ENCODE data around the gene HS6ST1. TPM values are rescaled to one million over a fixed set of nuclear protein-coding genes. Genes with fewer than 3 reads are reported as not detected.

HS6ST1 gene
- total and polyA plus RNA-seq, 2 donors (not counting 1 experiment from before 2014, with no cell fraction given): 7.8 to 22.7 TPM

GRCh38 chr2:128264881-128265607, 53.6 kb downstream of the HS6ST1 start:
- H3K27me3 ChIP-seq (replicated peaks in 1 of 4; ENCODE audit: control extremely low read depth in 1 of 4, control insufficient read depth in 3 of 4, insufficient read depth in 4 of 4, low read length in 3 of 4): no peaks in the 10 kb centered on the region
- Mint-ChIP-seq H3K27ac (no peak overlapping the region), H3K4me1 (no peaks in the 10 kb centered on the region), H3K4me3 (no peak overlapping the region), H3K9me3 (ENCODE audit: insufficient read depth) (no peaks in the 10 kb centered on the region), H3K27me3 (no peaks in the 10 kb centered on the region)
- intact Hi-C loops (cut with micrococcal nuclease): no loop called here
- WGBS (ENCODE audit: insufficient coverage): 86% methylated on average over 6 of the region's 12 CpGs
- ATAC-seq (ENCODE audit: low read depth) (no peak), DNase-seq (no peak)
- no peak overlapping the region for H3K4me2 ChIP-seq (replicated peaks; ENCODE audit: low read depth, low read length, poor library complexity, severe bottlenecking)
- no peaks in the 10 kb centered on the region for H3K4me1 ChIP-seq (ENCODE audit: control insufficient read depth in 2 of 2, insufficient read depth in 2 of 2, low read length in 2 of 2)
- no peaks in the 10 kb centered on the region for H4K20me1 ChIP-seq (ENCODE audit: control insufficient read depth, insufficient read depth, low read length, poor library complexity, severe bottlenecking)
- H2AFZ ChIP-seq (ENCODE audit: insufficient read depth, low read depth, low read length, poor library complexity, severe bottlenecking): no peak overlapping the region
- no peaks in the 10 kb centered on the region for H3K79me2 ChIP-seq (ENCODE audit: control insufficient read depth, insufficient read depth, low read length)
- H3K9ac ChIP-seq (ENCODE audit: low read length): no peak overlapping the region
- peaks cover 0 to 9% (median 0%) of the 10 kb centered on the region in 3 donors for H3K9me3 ChIP-seq (ENCODE audit: control extremely low read depth in 1 of 3, control insufficient read depth in 2 of 3, insufficient read depth in 1 of 3, low read length in 2 of 3)
- H3K27ac ChIP-seq (ENCODE audit: low read length in 2 of 2): no peak overlapping the region
- H3K4me3 ChIP-seq (ENCODE audit: control extremely low read depth in 1 of 5, extremely low read depth in 1 of 5, insufficient read depth in 1 of 5, low read depth in 2 of 5, low read length in 4 of 5): no peak overlapping the region
- H3K36me3 ChIP-seq (replicated peaks in 1 of 2; ENCODE audit: control extremely low read depth in 1 of 2, control insufficient read depth in 1 of 2, extremely low read depth in 1 of 2, insufficient read depth in 2 of 2, low read length in 1 of 2): no peaks in the 10 kb centered on the region
- CTCF ChIA-PET: no interaction called here
- POLR2A ChIA-PET: no interaction called here
- TF ChIP-seq, protein P1, sequence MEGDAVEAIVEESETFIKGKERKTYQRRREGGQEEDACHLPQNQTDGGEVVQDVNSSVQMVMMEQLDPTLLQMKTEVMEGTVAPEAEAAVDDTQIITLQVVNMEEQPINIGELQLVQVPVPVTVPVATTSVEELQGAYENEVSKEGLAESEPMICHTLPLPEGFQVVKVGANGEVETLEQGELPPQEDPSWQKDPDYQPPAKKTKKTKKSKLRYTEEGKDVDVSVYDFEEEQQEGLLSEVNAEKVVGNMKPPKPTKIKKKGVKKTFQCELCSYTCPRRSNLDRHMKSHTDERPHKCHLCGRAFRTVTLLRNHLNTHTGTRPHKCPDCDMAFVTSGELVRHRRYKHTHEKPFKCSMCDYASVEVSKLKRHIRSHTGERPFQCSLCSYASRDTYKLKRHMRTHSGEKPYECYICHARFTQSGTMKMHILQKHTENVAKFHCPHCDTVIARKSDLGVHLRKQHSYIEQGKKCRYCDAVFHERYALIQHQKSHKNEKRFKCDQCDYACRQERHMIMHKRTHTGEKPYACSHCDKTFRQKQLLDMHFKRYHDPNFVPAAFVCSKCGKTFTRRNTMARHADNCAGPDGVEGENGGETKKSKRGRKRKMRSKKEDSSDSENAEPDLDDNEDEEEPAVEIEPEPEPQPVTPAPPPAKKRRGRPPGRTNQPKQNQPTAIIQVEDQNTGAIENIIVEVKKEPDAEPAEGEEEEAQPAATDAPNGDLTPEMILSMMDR (IDR thresholded peaks at IDR 0.05): no peak
- no peak for TF ChIP-seq EZH2 (IDR thresholded peaks at IDR 0.05; ENCODE audit: borderline replicate concordance, insufficient read depth, low read depth, low read length, poor library complexity, severe bottlenecking)

GRCh38 chr2:128263902-128264331, 54.8 kb downstream of the HS6ST1 start:
- TF ChIP-seq, protein P1 (IDR thresholded peaks at IDR 0.05): no peak
- TF ChIP-seq EZH2 (IDR thresholded peaks at IDR 0.05; ENCODE audit: borderline replicate concordance, insufficient read depth, low read depth, low read length, poor library complexity, severe bottlenecking): no peak
- intact Hi-C loops (cut with micrococcal nuclease): no loop called here
- H3K9ac ChIP-seq (ENCODE audit: low read length): no peak overlapping the region

More at GRCh38 chr2:128263902-128264331, 54.8 kb downstream of the HS6ST1 start:
- Mint-ChIP-seq H3K4me1 (no peaks in the 10 kb centered on the region), H3K9me3 (ENCODE audit: insufficient read depth) (no peaks in the 10 kb centered on the region), H3K4me3 (no peak overlapping the region), H3K27me3 (no peaks in the 10 kb centered on the region), H3K27ac (no peak overlapping the region)
- no peak overlapping the region for H3K27ac ChIP-seq (ENCODE audit: low read length in 2 of 2)
- DNase-seq: no peak
- no peaks in the 10 kb centered on the region for H3K79me2 ChIP-seq (ENCODE audit: control insufficient read depth, insufficient read depth, low read length)
- no peaks in the 10 kb centered on the region for H3K4me1 ChIP-seq (ENCODE audit: control insufficient read depth in 2 of 2, insufficient read depth in 2 of 2, low read length in 2 of 2)
- H3K36me3 ChIP-seq (replicated peaks in 1 of 2; ENCODE audit: control extremely low read depth in 1 of 2, control insufficient read depth in 1 of 2, extremely low read depth in 1 of 2, insufficient read depth in 2 of 2, low read length in 1 of 2): no peaks in the 10 kb centered on the region
- H3K4me3 ChIP-seq (ENCODE audit: control extremely low read depth in 1 of 5, extremely low read depth in 1 of 5, insufficient read depth in 1 of 5, low read depth in 2 of 5, low read length in 4 of 5): no peak overlapping the region
- H4K20me1 ChIP-seq (ENCODE audit: control insufficient read depth, insufficient read depth, low read length, poor library complexity, severe bottlenecking): no peaks in the 10 kb centered on the region
- no peak overlapping the region for H2AFZ ChIP-seq (ENCODE audit: insufficient read depth, low read depth, low read length, poor library complexity, severe bottlenecking)
- ChIA-PET CTCF (no interaction called here), POLR2A (no interaction called here)
- H3K4me2 ChIP-seq (replicated peaks; ENCODE audit: low read depth, low read length, poor library complexity, severe bottlenecking): no peak overlapping the region
- H3K9me3 ChIP-seq (ENCODE audit: control extremely low read depth in 1 of 3, control insufficient read depth in 2 of 3, insufficient read depth in 1 of 3, low read length in 2 of 3): peaks cover 0 to 9% (median 0%) of the 10 kb centered on the region in 3 donors
- no peaks in the 10 kb centered on the region for H3K27me3 ChIP-seq (replicated peaks in 1 of 4; ENCODE audit: control extremely low read depth in 1 of 4, control insufficient read depth in 3 of 4, insufficient read depth in 4 of 4, low read length in 3 of 4)
- no peak for ATAC-seq (ENCODE audit: low read depth)
- 94% methylated on average over 6 of the region's 9 CpGs for WGBS (ENCODE audit: insufficient coverage)

All from B cell (primary cell).